SK-MEL-5 (cell line): Measurements from ENCODE around the gene UBXN6. TPM values are rescaled to one million over a fixed set of nuclear protein-coding genes. Genes with fewer than 3 reads are reported as not detected.

ENCODE experiments used
- DNase-seq: peaks from one replicate; pipeline ENCODE4 v3.0.0-alpha.2; 2016; ENCODE audit warnings: low read depth, low spot score
- in situ Hi-C: cut with HindIII; loops from 2 replicates; pipeline ENCODE4 v1.10.0; 2016; ENCODE audit warnings: low sequenced_read_pairs, high pct_unique_total_duplicates, low pct_unique_long_range_greater_than_20kb
- polyA plus RNA-seq, 2 experiments: library from polyadenylated mRNA; depleted of rRNA; stranded (reverse); fragments of >200 nt; gene quantifications; 2 replicates each; pipeline ENCODE4 v1.2.3, GENCODE V29; 2015
- total RNA-seq: library from RNA; depleted of rRNA; stranded (reverse); fragments of >200 nt; shearing (Covaris generic); gene quantifications from 2 replicates; pipeline ENCODE4 v1.2.3, GENCODE V29; 2014; rRNA removed

UBXN6 gene
- total RNA-seq, result 57.7 and 62.3 TPM in 2 replicates
- 81.8 and 119 TPM in 2 replicates for polyA plus RNA-seq (2015; cell fraction: cytosol; rRNA removed)
- 77.4 and 82.7 TPM in 2 replicates for polyA plus RNA-seq (2015; cell fraction: nucleus; rRNA removed)

DNA sequence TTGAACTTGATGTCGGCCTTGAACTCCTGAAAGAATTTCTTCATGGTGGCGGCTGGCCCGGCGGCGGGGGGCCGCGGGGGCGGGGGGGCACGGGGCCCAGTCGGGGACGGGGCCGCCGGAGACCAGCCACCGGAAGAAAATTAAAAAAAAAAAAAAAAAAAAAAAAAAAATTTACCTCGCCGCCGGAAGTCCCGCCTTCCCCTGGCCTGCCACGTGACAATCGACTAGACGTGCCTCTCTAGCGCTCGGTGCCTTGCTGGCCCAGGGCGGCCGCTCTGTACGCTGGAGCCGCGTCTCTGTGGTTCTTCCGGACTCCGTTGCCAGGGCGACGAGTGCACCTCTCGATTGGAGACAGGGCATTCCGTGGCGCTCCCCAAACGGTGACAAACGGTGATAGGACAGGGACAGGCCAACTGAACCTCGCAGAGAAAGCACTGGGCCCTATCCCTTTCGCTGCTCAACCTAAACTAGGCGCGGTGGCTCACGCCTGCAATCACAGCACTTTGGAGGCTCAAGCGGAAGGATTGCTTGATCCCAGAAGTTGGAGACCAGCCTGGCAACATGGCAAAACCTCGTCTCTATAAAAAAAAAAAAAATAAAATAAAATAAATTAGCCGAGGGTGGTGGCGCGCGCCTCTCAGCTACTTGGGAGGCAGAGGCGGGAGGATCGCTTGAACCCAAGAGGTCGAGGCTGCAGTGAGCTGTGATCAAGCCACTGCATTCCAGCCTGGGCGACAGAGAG lies at the start of gene UBXN6:
TSS of gene UBXN6 (minus strand) at position 141 of the 742 bp plus-strand sequence. CDS start at position 44, 97 bp downstream.
- in situ Hi-C loops, result no loop called here
- DNase-seq, result peak; percentile 96

GRCh38 chr19:4507150-4507452 lies 49.5 kb upstream of the UBXN6 start:
- DNase-seq, result no peak
- in situ Hi-C loops, result no loop called here

DNA sequence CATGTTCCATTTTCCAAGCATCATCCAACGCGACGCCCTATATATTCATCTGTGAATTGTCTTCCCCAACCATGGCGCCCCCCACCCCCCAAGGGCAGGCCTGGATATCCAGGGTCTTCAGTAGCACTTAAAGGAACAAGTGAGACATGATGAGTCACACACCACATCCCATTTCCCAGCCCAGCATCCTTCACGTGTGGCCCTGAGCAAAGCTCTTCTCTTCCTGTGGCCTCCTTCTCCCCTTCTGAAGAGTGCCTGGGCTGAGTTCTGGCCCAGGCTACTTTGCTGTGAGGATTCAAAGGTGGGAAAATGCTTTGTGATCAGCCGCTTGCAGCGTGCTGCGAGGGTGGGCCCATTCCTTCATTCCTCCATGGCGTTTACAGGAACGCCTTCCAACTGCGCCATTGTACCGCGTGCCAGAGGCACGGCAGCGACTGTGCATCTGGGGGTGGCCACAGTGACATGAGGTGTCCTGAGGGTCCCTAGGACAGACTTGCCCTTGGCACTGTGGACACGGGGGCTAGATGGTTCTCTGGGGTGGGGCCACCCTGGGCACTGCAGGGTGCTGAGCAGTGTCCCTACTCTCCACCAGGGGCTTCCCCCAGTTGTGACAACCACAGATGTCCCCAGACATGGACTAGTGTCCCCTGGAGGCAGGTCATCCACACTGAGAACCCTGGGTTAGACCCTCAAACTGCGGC lies 49.0 kb upstream of the UBXN6 start:
- no peak for DNase-seq

GRCh38 chr19:4505570-4506448 lies 48.2 kb upstream of the UBXN6 start:
- DNase-seq, result no peak
- in situ Hi-C loops, result no loop called here

More for the DNA sequence above, 49.0 kb upstream of the UBXN6 start:
- in situ Hi-C loops, result no loop called here

DNA sequence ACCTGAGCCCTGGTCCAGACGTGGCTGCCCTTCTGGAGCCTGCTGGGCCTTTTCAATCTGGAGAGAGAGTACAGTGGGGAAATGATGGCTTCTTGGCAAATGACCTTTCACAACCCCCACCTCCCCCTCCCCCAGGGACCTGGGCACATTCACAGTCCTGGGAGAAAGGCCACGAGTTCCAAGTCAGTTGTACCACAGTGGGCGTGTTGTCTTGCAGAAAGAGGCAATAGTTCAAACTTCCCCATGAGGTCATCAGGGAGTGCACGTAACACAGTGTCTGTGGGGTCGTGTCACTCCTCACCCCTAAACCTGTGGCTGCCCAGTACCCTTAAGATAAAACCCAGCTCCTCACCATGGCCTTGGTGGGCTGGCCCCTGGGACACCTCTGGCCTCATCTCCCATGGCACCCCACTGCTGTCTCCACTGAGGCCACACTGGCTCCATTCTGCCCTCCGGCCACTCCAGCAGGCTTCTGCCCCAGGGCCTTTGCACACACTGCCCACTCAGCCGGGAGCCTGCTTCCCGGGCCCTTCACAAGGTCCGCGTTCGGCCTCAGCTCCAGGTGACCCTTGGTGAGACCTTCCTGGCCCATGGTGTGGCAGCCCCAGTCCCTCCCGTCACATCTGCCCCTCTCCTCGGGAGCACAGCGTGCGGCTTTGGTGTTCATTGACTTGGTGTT lies 47.4 kb upstream of the UBXN6 start:
- in situ Hi-C loops, result no loop called here
- DNase-seq, result no peak

GRCh38 chr19:4504297-4504701 lies 46.7 kb upstream of the UBXN6 start:
- in situ Hi-C loops, result no loop called here
- DNase-seq, result no peak

DNA sequence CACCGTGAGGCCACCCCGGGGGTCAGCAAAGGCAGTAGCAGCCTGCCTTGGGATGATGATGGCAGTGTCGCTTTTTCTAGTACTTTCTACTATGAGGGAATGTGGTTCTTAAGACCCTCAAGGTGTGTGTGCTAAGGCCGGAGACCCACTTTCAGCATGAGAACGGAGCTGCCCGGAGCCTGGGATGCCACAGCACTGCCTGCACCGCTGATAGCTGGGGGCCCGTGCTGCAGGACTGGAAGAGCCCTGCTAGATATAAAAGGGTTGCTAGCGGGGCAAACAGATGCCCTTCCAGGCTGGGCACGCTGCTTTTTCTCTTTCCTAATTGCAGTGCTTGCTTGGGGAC lies 46.2 kb upstream of the UBXN6 start:
- DNase-seq, result no peak
- in situ Hi-C loops, result no loop called here

- in situ Hi-C loops, result no loop called here
- no peak for DNase-seq
These were observed 45.7 kb upstream of the UBXN6 start for GRCh38 chr19:4503132-4503824.

- DNase-seq, result no peak
- in situ Hi-C loops, result no loop called here
These were observed 44.9 kb upstream of the UBXN6 start for GRCh38 chr19:4502282-4503131.

- in situ Hi-C loops, result no loop called here
- DNase-seq, result no peak
These were observed 44.1 kb upstream of the UBXN6 start for GRCh38 chr19:4501691-4502090.

DNA sequence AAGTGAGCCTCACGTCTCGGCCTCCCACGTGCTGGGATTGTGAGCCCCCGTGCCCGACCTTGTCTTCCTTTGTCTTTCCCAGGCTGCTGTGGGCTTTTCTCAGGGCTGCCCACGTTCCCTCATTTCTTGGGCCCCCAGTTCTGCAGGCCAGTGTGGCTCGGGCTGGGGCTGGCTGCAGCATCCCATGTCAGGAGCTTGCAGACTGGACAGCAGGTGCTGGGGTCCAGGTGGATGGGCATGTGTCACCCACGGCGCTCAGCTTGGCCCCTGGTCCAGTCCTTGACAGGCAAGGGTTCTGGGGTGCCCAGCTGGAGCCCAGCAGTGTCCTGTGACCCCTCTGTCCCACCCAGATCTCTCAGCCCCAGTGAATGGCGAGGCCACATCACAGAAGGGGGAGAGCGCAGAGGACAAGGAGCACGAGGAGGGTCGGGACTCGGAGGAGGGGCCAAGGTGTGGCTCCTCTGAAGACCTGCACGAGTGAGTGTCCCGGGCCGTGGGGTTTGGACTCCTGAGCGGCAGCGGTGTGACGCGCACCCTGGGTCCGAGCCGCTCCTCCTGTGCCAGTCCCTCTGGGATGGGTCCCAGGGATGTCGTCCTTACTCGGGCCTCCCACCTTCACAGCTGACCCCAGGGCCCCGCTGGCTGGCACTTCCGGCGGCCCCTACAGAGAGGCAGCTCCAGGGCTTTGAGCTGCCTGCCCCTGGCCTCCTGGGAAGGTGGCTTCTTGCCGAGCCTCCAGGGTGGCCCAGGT lies 43.4 kb upstream of the UBXN6 start:
- in situ Hi-C loops, result no loop called here

DNA sequence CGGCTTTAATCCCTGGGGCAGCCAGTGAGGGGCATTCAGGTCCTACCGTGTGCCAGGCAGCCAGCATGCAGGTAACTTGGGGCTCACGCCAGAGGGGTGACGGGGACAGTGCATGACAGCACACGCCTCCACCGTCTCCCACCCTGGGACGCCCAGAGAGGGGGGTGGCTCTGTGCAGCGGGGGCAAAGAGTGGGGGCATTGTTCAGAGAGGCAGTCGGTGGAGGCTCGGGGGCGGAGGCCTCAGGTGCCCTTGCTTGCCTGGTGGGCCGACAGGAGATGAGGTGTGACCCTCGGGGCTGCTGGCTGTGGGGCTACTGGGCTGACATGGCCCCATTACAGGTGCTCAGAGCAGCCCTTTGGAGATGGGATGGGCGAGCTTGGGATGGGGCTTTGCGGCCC lies 42.3 kb upstream of the UBXN6 start:
- in situ Hi-C loops, result no loop called here
- no peak for DNase-seq

More for the DNA sequence above, 43.4 kb upstream of the UBXN6 start:
- no peak for DNase-seq

DNA sequence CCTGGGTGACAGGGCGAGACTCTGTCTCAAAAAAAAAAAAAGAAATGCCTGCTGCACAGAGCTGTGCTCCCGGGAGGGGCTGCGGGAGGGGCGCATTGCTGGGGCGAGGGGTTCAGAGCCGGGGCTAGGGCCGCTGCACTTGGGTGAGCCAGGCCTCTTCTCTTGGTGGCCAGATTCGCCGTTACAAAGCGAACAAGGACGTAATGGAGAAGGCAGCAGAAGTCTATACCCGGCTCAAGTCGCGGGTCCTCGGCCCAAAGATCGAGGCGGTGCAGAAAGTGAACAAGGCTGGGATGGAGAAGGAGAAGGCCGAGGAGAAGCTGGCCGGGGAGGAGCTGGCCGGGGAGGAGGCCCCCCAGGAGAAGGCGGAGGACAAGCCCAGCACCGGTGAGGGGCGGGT lies 41.7 kb upstream of the UBXN6 start:
- no peak for DNase-seq
- in situ Hi-C loops, result no loop called here

- DNase-seq, result no peak
- in situ Hi-C loops, result no loop called here
These were observed 41.1 kb upstream of the UBXN6 start for GRCh38 chr19:4498694-4499093.

- in situ Hi-C loops, result no loop called here
- no peak for DNase-seq
These were observed 40.3 kb upstream of the UBXN6 start for GRCh38 chr19:4497770-4498389.
